Activated T-cell treated with anti-CD3 and anti-CD28 coated beads, Interleukin-2, amount 50 U/mL, for 72 hours (primary cell): ENCODE data around the gene DSP. TPM values are rescaled to one million over a fixed set of nuclear protein-coding genes. Genes with fewer than 3 reads are reported as not detected.

Experiments
- ATAC-seq, 2 donors: fragments of 150-1000 bp; cut with Tn5 transposase; replicated peaks in 1 of 2; 2 replicates each; pipeline ENCODE4 v1.10.0; 2021; ENCODE audit warnings: moderate library complexity in 2 of 2, mild to moderate bottlenecking in 1 of 2
- DNase-seq, 2 donors: peaks; one replicate each; pipeline ENCODE4 v3.0.0; 2021 to 2022; ENCODE audit warnings: mixed read lengths in 1 of 2
- H3K27ac Mint-ChIP-seq: one replicate; pipeline ENCODE4 v1.8.0; 2022; ENCODE audit warnings: mild to moderate bottlenecking, moderate library complexity, mixed read lengths
- H3K27me3 Mint-ChIP-seq: one replicate; pipeline ENCODE4 v1.8.0; 2022; ENCODE audit warnings: low read depth, mixed read lengths
- H3K36me3 Mint-ChIP-seq, 2 donors: one replicate each; pipeline ENCODE4 v1.8.0; 2022; ENCODE audit warnings: mixed read lengths in 2 of 2, mild to moderate bottlenecking in 1 of 2; ENCODE audit not compliant: insufficient read depth in 2 of 2
- H3K4me1 Mint-ChIP-seq: one replicate; pipeline ENCODE4 v1.8.0; 2022; ENCODE audit warnings: low read depth, mixed read lengths
- H3K4me3 Mint-ChIP-seq, 2 donors: one replicate each; pipeline ENCODE4 v1.8.0; 2022; ENCODE audit warnings: mild to moderate bottlenecking in 2 of 2, mixed read lengths in 2 of 2, moderate library complexity in 2 of 2
- H3K9me3 Mint-ChIP-seq, 2 donors: one replicate each; pipeline ENCODE4 v1.8.0; 2022; ENCODE audit warnings: mixed read lengths in 2 of 2
- total RNA-seq, 2 donors: library from RNA; stranded (reverse); gene quantifications; one replicate each; pipeline ENCODE4 v1.2.3, GENCODE V29; 2022

DSP gene
- under 1 TPM; 0.32 to 0.48 TPM for total RNA-seq

GRCh38 chr6:7541175-7542064, at the start of gene DSP:
Gene DSP (plus strand): TSS chr6:7541671. CDS start chr6:7541916, 245 bp downstream.
- Mint-ChIP-seq H3K27me3 (peaks cover 77% of the 10 kb centered on the region), H3K36me3 (peaks cover 0 to 5% of the 10 kb centered on the region in 2 donors), H3K4me1 (peaks cover 7% of the 10 kb centered on the region), H3K27ac (no peak within 1 kb of the TSS), H3K9me3 (no peaks in the 10 kb centered on the region), H3K4me3 (peak within 1 kb of the TSS; percentile 91 to 93)
- ATAC-seq (peak; percentile 86 to 87), DNase-seq (peak; percentile 44 to 60)

- H3K9me3 Mint-ChIP-seq, result no peaks in the 10 kb centered on the region
- H3K4me3 Mint-ChIP-seq, result no peak overlapping the region
- H3K27ac Mint-ChIP-seq, result no peak overlapping the region
- DNase-seq (no peak), ATAC-seq (no peak)
- peaks cover 40% of the 10 kb centered on the region for H3K27me3 Mint-ChIP-seq
- H3K4me1 Mint-ChIP-seq, result no peaks in the 10 kb centered on the region
- no peaks in the 10 kb centered on the region for H3K36me3 Mint-ChIP-seq
These were observed 47.6 kb upstream of the DSP start for GRCh38 chr6:7493866-7494265.

GRCh38 chr6:7494638-7495037, 46.8 kb upstream of the DSP start:
- ATAC-seq, result no peak

GRCh38 chr6:7496266-7496875, 45.1 kb upstream of the DSP start:
- Mint-ChIP-seq H3K4me3 (no peak overlapping the region), H3K27ac (no peak overlapping the region)

More at GRCh38 chr6:7494638-7495037, 46.8 kb upstream of the DSP start:
- no peak overlapping the region for H3K27ac Mint-ChIP-seq
- no peaks in the 10 kb centered on the region for H3K9me3 Mint-ChIP-seq
- H3K4me1 Mint-ChIP-seq, result no peaks in the 10 kb centered on the region
- no peaks in the 10 kb centered on the region for H3K36me3 Mint-ChIP-seq
- no peak for DNase-seq
- no peak overlapping the region for H3K4me3 Mint-ChIP-seq
- H3K27me3 Mint-ChIP-seq, result peaks cover 34% of the 10 kb centered on the region

GRCh38 chr6:7500752-7501282, 40.7 kb upstream of the DSP start:
- H3K9me3 Mint-ChIP-seq, result no peaks in the 10 kb centered on the region
- no peak overlapping the region for H3K4me3 Mint-ChIP-seq
- peaks cover 8% of the 10 kb centered on the region for H3K4me1 Mint-ChIP-seq
- H3K36me3 Mint-ChIP-seq, result no peaks in the 10 kb centered on the region
- peaks cover 32% of the 10 kb centered on the region for H3K27me3 Mint-ChIP-seq
- no peak overlapping the region for H3K27ac Mint-ChIP-seq
- no peak for ATAC-seq
- DNase-seq, result no peak

More at GRCh38 chr6:7496266-7496875, 45.1 kb upstream of the DSP start:
- no peaks in the 10 kb centered on the region for H3K4me1 Mint-ChIP-seq
- H3K36me3 Mint-ChIP-seq, result no peaks in the 10 kb centered on the region
- DNase-seq (no peak), ATAC-seq (no peak)
- peaks cover 42% of the 10 kb centered on the region for H3K27me3 Mint-ChIP-seq
- no peaks in the 10 kb centered on the region for H3K9me3 Mint-ChIP-seq

GRCh38 chr6:7502743-7503142, 38.7 kb upstream of the DSP start:
- no peak overlapping the region for H3K4me3 Mint-ChIP-seq
- H3K4me1 Mint-ChIP-seq, result peaks cover 8% of the 10 kb centered on the region
- H3K9me3 Mint-ChIP-seq, result no peaks in the 10 kb centered on the region
- no peak overlapping the region for H3K27ac Mint-ChIP-seq
- no peaks in the 10 kb centered on the region for H3K36me3 Mint-ChIP-seq
- DNase-seq (no peak), ATAC-seq (no peak)
- peaks cover 32% of the 10 kb centered on the region for H3K27me3 Mint-ChIP-seq

- Mint-ChIP-seq H3K9me3 (no peaks in the 10 kb centered on the region), H3K36me3 (no peaks in the 10 kb centered on the region), H3K27me3 (peaks cover 27% of the 10 kb centered on the region), H3K27ac (no peak overlapping the region), H3K4me3 (no peak overlapping the region), H3K4me1 (peaks cover 8% of the 10 kb centered on the region)
- ATAC-seq, result no peak
- no peak for DNase-seq
These were observed 37.4 kb upstream of the DSP start for GRCh38 chr6:7504041-7504440.

- Mint-ChIP-seq H3K9me3 (no peaks in the 10 kb centered on the region), H3K36me3 (no peaks in the 10 kb centered on the region), H3K27me3 (peaks cover 27% of the 10 kb centered on the region), H3K4me3 (no peak overlapping the region), H3K4me1 (peaks cover 8% of the 10 kb centered on the region), H3K27ac (no peak overlapping the region)
- DNase-seq (peak in 1 of 2 donors; percentile 18), ATAC-seq (peak; percentile 41 to 55)
These were observed 36.2 kb upstream of the DSP start for GRCh38 chr6:7505189-7505699.

- peaks cover 23% of the 10 kb centered on the region for H3K27me3 Mint-ChIP-seq
- DNase-seq, result no peak
- ATAC-seq, result no peak
- H3K27ac Mint-ChIP-seq, result no peak overlapping the region
- no peaks in the 10 kb centered on the region for H3K36me3 Mint-ChIP-seq
- H3K4me3 Mint-ChIP-seq, result no peak overlapping the region
- no peaks in the 10 kb centered on the region for H3K9me3 Mint-ChIP-seq
- peaks cover 8% of the 10 kb centered on the region for H3K4me1 Mint-ChIP-seq
These were observed 33.9 kb upstream of the DSP start for GRCh38 chr6:7507600-7507999.

- DNase-seq (no peak), ATAC-seq (no peak)
- Mint-ChIP-seq H3K36me3 (no peaks in the 10 kb centered on the region), H3K9me3 (no peaks in the 10 kb centered on the region), H3K4me3 (no peak overlapping the region), H3K4me1 (no peaks in the 10 kb centered on the region), H3K27ac (no peak overlapping the region), H3K27me3 (peaks cover 7% of the 10 kb centered on the region)
These were observed 29.2 kb upstream of the DSP start for GRCh38 chr6:7512320-7512719.

- no peak overlapping the region for H3K27ac Mint-ChIP-seq
- H3K36me3 Mint-ChIP-seq, result no peaks in the 10 kb centered on the region
- H3K4me1 Mint-ChIP-seq, result no peaks in the 10 kb centered on the region
These were observed 27.9 kb upstream of the DSP start for GRCh38 chr6:7513529-7513928.

GRCh38 chr6:7515363-7515762, 26.1 kb upstream of the DSP start:
- H3K27me3 Mint-ChIP-seq, result peaks cover 13% of the 10 kb centered on the region
- H3K36me3 Mint-ChIP-seq, result no peaks in the 10 kb centered on the region
- H3K27ac Mint-ChIP-seq, result no peak overlapping the region
- DNase-seq (no peak), ATAC-seq (no peak)
- H3K4me1 Mint-ChIP-seq, result no peaks in the 10 kb centered on the region
- H3K4me3 Mint-ChIP-seq, result no peak overlapping the region
- no peaks in the 10 kb centered on the region for H3K9me3 Mint-ChIP-seq

More at GRCh38 chr6:7513529-7513928, 27.9 kb upstream of the DSP start:
- DNase-seq (no peak), ATAC-seq (no peak)
- no peak overlapping the region for H3K4me3 Mint-ChIP-seq
- no peaks in the 10 kb centered on the region for H3K9me3 Mint-ChIP-seq
- H3K27me3 Mint-ChIP-seq, result peaks cover 7% of the 10 kb centered on the region

- ATAC-seq, result no peak
- DNase-seq, result no peak
- Mint-ChIP-seq H3K4me3 (no peak overlapping the region), H3K27ac (no peak overlapping the region), H3K36me3 (no peaks in the 10 kb centered on the region), H3K9me3 (no peaks in the 10 kb centered on the region), H3K4me1 (no peaks in the 10 kb centered on the region), H3K27me3 (peaks cover 25% of the 10 kb centered on the region)
These were observed 22.6 kb upstream of the DSP start for GRCh38 chr6:7518877-7519276.
